ENCODE measurements around the gene GALNT11. TPM values are rescaled to one million over a fixed set of nuclear protein-coding genes. Genes with fewer than 3 reads are reported as not detected.
A peak's percentile ranks its signal among the peaks of the same experiment; 100 is the strongest.
"Not testable (repeated sequence)": the region's sequence is repeated elsewhere in the genome, so short reads cannot be mapped to it uniquely, and the experiment has no call there.

Gene GALNT11
- polyA plus RNA-seq, 12 donors = 23.4 to 46.7 (median 34.4) TPM; not detected in 1

DNA sequence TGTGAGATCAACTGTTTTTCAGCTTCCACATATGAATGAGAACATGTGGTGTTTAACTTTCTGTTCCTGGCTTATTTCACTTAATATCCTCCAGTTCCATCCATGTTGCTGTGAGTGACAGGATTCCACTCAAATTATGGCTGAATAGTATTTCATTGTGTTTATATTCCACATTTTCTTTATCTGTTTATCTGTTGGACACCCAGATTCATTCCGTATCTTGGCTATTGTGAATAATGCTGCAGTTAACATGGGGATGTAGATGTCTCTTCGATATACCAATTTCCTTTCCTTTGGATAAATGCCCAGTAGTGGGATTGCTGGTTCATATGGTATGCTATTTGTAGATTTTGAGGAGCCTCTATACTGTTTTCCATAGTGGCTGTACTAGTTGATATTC lies 47.9 kb downstream of the GALNT11 start:
- no peak for DNase-seq

DNA sequence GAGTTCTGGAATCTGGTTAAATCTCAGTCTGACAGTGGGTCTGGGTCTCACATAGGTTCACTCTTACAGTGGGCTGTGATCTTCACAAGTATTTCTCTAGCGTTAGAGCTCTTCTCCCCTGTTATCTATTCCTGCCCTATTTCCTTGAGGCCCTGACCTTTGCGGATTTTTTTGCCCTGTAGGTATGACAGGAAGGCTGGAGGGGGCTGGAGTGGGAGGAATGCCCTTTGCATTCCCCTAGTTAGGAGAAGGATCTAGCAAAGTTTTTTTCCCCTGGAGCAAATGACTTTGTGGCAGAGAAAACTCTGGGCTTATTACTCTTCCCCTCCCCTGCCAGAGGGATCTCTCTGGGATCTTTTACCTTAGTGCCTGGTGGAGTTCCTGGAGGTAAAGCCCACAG lies 49.2 kb downstream of the GALNT11 start:
- no peak for DNase-seq

DNA sequence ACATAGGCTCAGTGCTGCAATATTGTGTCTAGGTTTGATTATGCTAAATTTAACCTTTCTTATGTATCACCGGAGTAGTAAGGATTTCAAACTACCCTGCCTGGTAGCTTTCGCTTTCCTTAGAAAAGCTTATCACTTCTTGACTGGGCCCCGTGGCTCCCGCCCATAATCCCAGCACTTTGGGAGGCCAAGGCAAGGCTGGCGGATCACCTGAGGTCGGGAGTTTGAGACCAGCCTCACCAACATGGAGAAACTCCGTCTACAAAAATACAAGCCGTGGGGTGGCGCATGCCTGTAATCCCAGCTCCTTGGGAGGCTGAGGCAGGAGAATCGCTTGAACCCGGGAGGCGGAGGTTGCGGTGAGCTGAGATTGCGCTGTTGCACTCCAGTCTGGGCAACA lies 49.9 kb downstream of the GALNT11 start:
- not testable (repeated sequence) for DNase-seq

DNA sequence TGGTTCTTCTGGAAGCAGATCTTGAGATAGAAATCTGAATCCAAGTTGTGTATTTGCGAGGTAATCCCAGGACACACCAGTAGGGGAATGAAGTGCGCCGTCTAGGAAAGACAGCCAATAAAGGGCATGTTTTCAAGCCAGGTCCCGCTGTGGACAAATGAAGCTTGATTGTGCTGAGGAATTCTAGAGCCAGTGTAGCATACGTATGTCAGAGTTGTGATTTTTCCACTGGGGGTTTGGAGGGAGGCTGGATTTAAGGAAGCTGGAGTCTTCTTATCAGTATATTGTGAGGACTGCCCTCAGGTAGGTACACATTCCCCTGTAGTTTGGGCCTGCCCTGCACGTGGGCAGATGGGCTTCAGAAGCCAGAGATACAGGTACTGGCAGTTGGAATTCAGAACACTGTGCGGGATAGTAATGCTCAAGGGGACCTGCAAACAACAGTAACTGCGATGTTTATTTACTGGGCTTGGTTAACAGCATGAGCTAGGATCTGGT lies 50.9 kb downstream of the GALNT11 start:
- DNase-seq = peak; percentile 11

DNA sequence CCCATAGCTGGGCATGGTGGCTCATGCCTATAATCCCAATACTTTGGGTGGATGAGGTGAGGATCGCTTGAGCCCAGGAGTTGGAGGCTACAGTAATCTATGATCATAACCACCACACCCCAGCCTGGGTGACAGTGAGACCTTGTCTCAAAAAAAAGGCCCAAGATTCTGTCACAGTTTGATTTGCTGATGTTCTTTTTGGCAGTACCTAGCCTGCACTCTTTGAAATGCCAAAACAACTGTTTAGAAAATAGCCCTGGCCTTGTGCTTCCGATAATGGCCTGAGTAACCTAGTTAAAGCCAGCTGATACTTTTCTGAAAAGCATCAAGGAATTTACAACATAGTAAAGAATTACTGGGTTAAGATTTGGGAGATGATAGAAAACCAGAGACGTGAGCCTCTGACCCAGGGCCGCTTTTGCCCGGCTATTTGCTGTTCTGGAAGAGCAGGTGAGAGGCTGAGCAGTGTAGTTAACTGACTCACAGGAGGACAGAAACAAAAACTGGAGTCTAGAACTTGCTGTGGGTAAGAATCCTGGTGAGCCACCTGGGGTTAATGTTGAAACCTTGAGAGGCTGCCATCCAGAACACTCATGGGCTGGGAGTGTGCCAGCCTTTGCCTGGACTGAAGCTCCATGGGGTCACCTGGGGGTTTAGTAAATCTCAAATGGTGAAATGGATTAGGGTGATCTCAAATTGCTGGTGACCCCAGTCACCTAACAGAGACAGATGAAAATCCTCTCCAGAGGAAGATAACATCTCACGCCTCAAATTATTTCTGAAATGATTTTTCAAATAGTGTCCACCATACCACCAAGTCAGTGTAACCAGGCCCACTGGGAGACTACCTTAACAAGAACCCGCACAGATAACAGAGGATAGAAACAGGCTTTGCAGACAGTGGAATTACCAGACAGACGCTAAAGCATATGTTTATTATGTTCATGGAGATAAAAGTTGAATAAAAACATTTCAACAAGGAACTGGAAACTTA lies 51.8 kb downstream of the GALNT11 start:
- DNase-seq = no peak

DNA sequence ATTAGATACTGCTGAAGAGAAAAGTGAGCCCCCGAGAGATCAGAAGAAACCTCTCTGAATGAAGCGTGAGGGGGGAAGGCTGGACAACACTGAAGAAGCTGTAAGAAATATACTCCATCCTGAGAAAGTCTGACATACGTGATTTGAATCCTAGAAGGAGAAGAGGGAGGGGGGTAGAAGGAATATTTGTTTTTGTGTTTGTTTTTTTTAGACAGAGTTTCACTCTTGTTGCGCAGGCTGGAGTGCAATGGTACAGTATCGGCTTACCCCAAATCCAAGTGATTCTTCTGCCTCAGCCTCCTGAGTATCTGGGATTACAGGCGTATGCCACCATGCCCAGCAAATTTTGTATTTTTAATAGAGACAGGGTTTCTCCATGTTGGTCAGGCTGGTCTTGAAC lies 52.6 kb downstream of the GALNT11 start:
- DNase-seq = no peak

DNA sequence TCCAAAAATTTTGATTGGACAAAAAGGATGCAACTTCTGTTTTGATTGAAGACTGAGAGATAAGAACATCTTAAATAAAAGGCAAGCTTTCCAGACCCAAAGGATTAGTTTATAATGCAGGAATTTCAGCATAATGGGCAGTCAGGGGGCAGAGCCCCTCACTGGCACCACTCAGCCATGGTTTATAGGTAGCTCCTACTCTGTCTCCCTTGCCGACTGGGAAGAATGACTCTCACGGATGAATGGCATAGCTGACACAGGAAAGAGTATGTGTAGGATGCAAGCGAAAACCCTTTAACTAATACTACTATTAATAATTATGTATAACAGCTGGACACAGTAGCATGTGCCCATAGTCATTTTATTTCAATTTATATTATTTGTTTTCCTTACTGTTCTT lies 53.3 kb downstream of the GALNT11 start:
- DNase-seq = no peak

DNA sequence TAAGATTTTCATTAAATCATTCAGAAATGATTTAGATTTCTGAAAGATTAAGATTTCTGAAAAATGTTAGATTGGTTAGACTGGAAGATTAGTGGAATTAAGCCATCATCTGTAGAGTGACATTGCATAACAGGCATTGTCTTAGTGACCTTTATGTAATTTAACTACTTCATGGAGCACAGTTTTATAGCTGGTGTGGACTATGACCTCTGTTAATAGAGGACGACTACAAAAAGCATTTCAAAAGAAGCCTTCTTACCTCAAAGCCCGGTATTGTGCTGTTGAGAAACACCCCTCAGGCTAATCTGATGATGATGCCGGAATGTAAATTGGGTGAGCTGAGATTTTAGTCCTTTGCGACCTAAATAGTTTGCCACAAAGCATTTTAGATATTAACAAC lies 55.6 kb downstream of the GALNT11 start:
- DNase-seq = no peak

DNA sequence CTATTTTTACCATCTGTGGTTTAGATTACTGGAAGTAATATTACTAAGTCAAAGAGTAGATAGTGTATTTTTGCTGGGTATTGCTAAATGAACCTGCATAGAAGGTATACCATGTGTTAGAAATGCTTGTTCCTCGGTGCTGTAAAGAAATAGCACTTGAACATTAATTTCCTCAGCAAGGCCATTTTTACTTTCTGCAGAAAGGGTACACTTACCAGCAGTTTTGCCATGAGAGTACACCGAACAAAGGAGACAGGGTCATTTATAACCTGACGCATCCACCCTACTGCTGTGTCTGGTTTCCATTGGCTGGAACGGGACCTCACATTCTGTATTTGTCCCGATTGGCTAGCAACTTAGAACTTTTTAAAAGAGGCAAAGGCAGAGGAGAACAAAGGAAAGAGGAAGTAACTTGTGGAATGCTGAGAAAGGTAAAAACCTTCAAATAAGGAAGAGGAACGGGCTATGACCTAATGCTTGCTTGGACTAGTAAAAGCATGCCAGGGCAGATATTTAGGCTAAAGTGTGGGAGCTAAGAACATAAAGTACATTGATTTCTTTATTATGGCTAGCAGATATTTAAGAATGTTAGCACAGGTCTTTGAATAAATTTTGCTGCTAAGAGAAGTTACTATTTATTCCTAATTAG lies 56.7 kb downstream of the GALNT11 start:
- not testable (repeated sequence) for DNase-seq

DNA sequence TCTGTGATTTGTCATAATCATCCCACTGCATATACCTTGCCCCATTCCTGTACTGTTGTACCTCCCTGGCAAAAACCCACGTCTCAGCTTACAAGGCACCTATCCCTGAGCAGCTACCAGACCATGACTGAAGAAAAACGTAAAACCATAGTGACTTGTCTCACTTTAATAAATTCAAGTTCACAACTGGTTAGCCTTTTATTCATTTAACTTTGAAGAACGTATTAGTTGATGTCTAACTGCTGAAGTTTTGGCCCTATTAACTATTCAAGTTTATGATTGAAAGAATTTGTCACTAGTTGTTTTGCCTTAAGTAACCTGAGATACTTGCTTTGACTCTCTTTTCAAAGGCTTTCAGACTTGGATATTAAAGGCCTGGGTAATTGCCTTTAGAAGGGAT lies 59.7 kb downstream of the GALNT11 start:
- no peak for DNase-seq

DNA sequence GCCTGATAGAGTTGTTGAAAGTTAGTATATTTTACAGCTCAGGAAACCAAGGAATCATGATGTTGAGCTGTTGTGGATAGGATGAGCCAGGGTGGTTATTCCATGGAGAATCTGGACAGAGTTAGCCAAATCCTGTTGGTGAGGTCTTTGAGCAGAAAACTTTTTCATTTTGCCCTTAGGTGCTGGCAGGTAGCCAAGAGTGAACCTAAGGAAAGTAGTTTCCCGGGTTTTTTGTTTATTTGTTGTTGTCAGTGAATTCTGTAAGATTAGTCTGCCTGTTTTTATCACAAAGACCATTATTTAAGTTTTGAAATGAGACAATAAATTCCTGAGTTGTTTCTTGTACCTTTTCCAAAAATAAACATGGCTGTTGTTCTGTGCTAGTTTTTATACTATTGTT lies 61.0 kb downstream of the GALNT11 start:
- DNase-seq = no peak

DNA sequence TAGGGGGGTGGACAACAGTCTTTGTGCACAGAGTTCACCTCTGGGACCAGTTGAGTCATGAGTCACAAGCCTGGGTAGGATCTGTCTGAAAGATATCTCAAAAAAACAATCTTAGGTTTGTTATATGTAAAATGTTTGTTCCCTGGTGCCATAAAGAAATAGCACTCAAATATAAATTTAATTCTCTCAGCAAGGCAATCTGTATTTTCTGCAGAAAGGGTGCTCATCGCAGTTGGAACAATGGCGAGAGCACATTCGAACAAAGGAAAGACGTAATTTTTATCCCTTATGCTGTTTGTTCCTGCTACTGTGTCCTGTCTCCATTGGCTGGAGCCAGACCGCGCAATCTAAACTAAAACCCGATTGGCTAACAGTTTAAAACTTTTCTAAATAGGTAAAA lies 63.7 kb downstream of the GALNT11 start:
- no peak for DNase-seq

DNA sequence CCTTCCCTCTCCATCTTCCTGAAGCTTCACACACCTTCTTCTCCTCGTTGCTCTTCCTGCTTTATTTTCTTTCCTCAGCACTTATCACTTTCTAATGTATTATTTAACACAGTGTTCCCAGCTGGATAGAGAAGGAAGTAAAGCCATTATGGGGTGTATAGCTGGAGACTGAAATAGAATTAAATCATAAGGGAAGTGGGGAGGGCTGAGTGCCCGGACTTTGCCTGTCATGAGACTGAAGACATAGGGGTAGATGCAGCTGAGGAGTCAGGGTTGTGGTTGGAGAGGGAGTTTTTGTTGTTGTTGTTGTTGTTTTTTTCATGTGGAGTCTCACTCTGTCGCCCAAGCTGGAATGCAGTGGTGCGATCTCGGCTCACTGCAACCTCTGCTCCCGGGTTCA lies 65.3 kb downstream of the GALNT11 start:
- DNase-seq = peak; percentile 2

DNA sequence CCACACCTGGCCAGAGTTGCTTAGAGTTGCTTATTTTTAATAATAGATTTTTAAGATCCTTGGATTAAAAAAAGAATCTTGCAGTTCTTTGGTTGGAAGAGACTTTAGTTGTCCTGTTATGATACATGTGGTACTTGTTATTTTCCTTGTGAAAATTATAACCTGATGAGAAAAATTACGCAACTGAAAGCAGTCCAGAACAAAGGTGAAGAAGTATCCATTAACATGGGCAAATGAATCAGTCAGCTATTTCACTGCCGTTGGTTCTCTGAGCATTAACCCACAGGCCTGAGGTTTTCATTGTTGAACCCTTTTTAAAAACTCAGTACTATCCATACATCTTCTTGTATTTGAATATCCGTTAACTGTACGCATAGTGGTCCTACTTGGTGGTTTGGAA lies 68.2 kb downstream of the GALNT11 start:
- DNase-seq = no peak

DNA sequence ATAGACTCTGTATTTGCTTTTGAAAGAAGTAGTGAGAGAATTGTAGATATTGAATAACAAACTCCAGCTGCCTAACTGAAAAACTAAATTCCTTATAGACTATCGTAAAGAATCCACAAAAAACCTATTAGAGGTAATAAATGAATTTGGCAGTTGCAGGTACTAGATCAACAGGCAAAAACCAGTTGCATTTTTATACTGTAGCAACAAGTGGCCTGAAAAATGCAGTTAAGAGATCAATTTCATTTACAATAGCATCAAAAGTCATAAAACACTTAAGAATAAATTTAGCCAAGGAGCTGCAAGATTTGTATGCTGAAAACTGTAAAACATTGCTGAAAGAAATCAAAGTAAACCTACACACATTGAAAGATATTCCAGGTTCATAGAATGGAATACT lies 70.3 kb downstream of the GALNT11 start:
- no peak for DNase-seq

DNA sequence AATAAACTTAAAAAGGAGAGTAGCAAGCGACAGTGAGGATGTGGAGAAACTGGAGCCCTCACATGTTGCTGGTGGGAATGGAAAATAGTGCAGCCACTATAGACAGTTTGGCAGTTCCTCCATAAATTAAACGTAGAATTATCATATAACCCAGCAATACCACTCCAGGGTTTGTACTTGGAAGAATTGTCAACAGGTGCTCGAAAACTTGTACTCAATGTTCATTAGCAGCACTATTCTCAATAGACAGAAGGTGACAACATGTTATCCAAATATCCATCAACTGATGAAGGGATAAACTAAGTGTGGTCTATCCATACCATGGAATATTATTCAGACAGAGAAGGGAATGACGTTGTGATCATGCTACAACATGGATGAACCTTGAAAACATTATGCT lies 71.9 kb downstream of the GALNT11 start:
- DNase-seq = no peak

DNA sequence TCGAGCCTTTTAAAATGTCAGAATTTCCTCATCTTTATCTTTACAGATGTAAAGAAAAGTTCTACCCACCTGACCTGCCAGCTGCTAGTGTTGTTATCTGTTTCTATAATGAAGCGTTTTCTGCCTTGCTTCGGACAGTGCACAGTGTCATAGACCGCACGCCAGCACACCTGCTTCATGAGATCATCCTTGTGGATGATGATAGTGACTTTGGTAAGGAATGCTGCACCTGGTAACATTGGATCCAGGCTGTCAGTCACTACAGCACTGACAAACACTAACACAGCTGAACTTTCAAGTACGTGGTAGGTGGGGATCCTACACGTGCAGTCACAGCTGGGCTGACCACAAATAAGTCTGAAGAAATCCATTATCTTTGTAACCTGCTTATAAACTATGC lies 77.6 kb downstream of the GALNT11 start:
- DNase-seq = no peak

DNA sequence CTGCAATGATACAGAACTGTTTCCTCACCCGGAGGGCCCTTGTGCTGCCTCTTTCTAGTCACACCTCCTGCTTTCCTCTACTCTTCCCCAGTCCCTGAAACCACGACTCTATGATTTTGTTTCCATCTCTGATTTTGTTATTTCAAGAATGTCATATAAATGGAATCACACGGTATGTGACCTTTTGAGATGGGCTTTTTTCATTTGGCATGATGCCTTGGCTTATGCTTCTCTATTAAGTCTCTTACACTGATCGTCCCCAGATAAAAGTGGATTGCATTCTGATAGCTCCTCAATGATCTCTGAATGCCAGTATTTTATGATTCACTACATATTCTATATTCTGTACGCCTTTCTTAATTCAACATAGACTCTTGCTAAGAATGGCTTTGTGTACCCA lies 78.2 kb downstream of the GALNT11 start:
- DNase-seq = no peak

DNA sequence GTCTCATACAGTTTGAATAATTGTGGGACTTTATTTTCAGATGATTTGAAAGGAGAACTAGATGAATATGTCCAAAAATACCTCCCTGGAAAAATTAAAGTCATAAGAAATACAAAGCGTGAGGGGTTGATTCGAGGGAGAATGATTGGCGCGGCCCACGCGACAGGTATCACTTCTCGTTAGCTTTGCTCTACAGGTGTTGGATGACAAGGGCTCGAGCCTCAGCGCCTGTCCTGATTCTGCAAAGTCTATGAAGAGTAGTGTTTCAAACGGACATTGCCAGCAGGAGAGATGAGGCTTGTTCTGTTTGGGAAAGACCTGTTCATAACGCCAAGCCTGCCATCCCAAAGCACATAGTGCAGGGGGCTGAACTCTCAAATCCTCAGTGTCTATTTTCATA lies 79.7 kb downstream of the GALNT11 start:
- no peak for DNase-seq

DNA sequence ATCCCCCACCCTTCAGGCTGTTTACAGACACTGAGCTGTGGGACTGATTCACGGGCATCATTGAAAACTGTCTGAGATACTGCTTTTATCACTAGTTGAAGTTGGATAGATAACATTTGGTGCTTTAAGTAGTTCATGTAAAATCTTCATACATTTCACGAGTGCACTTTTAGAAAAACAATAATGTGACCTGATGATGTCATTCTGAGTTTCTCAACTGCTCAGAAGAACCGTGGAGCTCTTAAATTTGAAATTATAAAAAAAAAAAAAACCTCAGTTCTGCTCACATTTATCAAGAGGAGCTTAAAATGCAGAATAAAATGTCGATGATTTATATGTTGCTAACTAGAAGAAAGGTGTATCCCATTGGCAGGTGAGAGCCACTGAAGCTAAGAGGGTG lies 81.5 kb downstream of the GALNT11 start:
- DNase-seq = no peak

DNA sequence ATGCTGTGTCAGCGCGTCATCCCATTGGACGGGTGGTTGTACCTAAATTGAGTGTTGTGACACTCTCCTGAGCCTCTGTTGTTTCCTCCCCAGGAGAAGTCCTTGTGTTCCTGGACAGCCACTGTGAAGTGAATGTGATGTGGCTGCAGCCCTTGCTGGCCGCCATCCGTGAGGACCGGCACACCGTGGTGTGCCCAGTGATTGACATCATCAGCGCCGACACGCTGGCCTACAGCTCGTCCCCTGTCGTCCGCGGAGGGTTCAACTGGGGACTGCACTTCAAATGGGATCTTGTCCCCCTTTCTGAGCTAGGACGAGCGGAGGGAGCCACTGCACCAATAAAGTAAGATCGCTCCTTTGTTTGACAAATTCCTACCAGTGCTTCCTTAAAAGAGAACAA lies 82.5 kb downstream of the GALNT11 start:
- no peak for DNase-seq

DNA sequence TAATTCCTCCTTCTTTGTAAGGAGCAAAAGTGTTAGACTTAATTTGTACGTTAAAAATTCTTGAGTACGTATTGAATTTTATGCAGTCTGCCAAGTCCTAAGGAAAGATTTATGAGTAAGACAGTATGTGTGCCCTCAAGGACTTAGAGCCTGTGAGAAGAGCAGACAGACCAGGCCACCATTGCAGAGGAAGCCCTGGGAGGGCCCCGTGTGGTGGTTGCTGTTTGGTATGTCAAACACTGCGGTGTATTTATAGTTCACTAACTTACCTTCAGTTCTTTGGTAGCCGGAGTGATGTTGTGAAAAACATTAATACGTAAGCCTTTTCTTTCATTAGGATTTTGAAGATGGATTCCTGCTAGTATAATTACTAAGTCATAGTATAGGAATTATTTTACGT lies 82.9 kb downstream of the GALNT11 start:
- DNase-seq = no peak

DNA sequence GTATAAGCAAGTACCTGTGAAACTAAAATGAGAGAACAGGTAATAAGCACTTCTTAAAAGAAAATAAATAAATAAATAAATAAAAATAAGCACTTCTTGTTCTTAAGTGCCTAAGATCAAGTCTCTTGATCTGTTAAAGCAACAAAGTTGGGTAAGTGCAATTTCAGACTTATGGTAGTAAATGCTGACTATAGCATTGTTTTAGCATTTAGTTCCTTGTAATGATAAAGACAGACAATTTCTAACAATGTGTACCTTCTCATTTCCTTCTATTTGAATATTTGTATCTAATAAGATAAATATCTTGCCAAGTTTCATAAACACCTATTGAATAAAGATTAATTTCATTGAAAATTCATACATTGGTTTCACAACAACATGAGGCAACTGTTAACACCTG lies 87.4 kb downstream of the GALNT11 start:
- no peak for DNase-seq

Measured in muscle of arm (tissue), 12 donors.